Measurements from ENCODE around the gene INPP5E.

INPP5E gene

GRCh38 chr9:136439481-136440408 is at the start of gene INPP5E:
Gene INPP5E, minus strand, starts transcription at chr9:136439845. Its CDS starts 426 bp downstream, at chr9:136439419.
- peak; percentile 77 for DNase-seq (ENCODE audit: low read depth)

GRCh38 chr9:136488247-136489214 is 48.9 kb upstream of the INPP5E start:
- peak; percentile 67 for DNase-seq (ENCODE audit: low read depth)

- DNase-seq (ENCODE audit: low read depth): no peak
Observed at GRCh38 chr9:136487672-136488071, 48.0 kb upstream of the INPP5E start.

GRCh38 chr9:136486823-136487620 is 47.4 kb upstream of the INPP5E start:
- no peak for DNase-seq (ENCODE audit: low read depth)

GRCh38 chr9:136486131-136486530 is 46.5 kb upstream of the INPP5E start:
- no peak for DNase-seq (ENCODE audit: low read depth)

- peak; percentile 78 for DNase-seq (ENCODE audit: low read depth)
Observed at GRCh38 chr9:136485049-136486045, 45.7 kb upstream of the INPP5E start.

- no peak for DNase-seq (ENCODE audit: low read depth)
Observed at GRCh38 chr9:136484153-136485048, 44.8 kb upstream of the INPP5E start.

- DNase-seq (ENCODE audit: low read depth): peak; percentile 94
Observed at GRCh38 chr9:136483589-136484152, 44.0 kb upstream of the INPP5E start.

GRCh38 chr9:136482793-136483588 is 43.3 kb upstream of the INPP5E start, which contains the start of gene SEC16A:
Gene SEC16A, minus strand, starts transcription at chr9:136483040. Its CDS starts 5,425 bp downstream, at chr9:136477615.
- DNase-seq (ENCODE audit: low read depth): peak; percentile 100

- no peak for DNase-seq (ENCODE audit: low read depth)
Observed at GRCh38 chr9:136482046-136482792, 42.6 kb upstream of the INPP5E start.

GRCh38 chr9:136481558-136481957 is 41.9 kb upstream of the INPP5E start:
- no peak for DNase-seq (ENCODE audit: low read depth)

GRCh38 chr9:136476369-136477150 is 36.9 kb upstream of the INPP5E start:
- no peak for DNase-seq (ENCODE audit: low read depth)

- no peak for DNase-seq (ENCODE audit: low read depth)
Observed at GRCh38 chr9:136474974-136475865, 35.6 kb upstream of the INPP5E start.

GRCh38 chr9:136474021-136474640 is 34.5 kb upstream of the INPP5E start:
- DNase-seq (ENCODE audit: low read depth): no peak

- DNase-seq (ENCODE audit: low read depth): no peak
Observed at GRCh38 chr9:136473354-136473721, 33.7 kb upstream of the INPP5E start.

Measured in activated T-helper 9 cell treated with anti-CD3 and anti-CD28 coated beads, Interleukin-2, amount 50 U/mL, for 16 hours (primary cell).